Trophoblast cell (in vitro differentiated cells and primary cell): Measurements from ENCODE around the gene EXT2.

Experiments used
- DNase-seq, 2 donors: peaks; one replicate each; pipeline ENCODE4 v3.0.0-alpha.2; 2016
- H2AFZ ChIP-seq: 2 replicates; pipeline ENCODE4 v1.6.1; 2013; ENCODE audit warnings: low read length, moderate library complexity, mild to moderate bottlenecking; ENCODE audit not compliant: insufficient read depth, poor library complexity
- H2AK5ac ChIP-seq: 2 replicates; pipeline ENCODE4 v1.6.1; 2013; ENCODE audit warnings: mild to moderate bottlenecking, low read length
- H2BK120ac ChIP-seq: 2 replicates; pipeline ENCODE4 v1.6.1; 2013; ENCODE audit warnings: low read length, mild to moderate bottlenecking, moderate library complexity; ENCODE audit not compliant: insufficient read depth, poor library complexity
- H2BK12ac ChIP-seq: 2 replicates; pipeline ENCODE4 v1.6.1; 2013; ENCODE audit warnings: mild to moderate bottlenecking, low read length, moderate library complexity
- H2BK5ac ChIP-seq: 2 replicates; pipeline ENCODE4 v1.6.1; 2013; ENCODE audit warnings: low read length, low read depth, moderate library complexity, mild to moderate bottlenecking; ENCODE audit not compliant: poor library complexity
- H3K14ac ChIP-seq: 2 replicates; pipeline ENCODE4 v1.6.1; 2013; ENCODE audit warnings: mild to moderate bottlenecking, low read length
- H3K18ac ChIP-seq: 2 replicates; pipeline ENCODE4 v1.6.1; 2013; ENCODE audit warnings: mild to moderate bottlenecking, low read length
- H3K23ac ChIP-seq: 2 replicates; pipeline ENCODE4 v1.6.1; 2013; ENCODE audit warnings: low read length
- H3K27ac ChIP-seq: 2 replicates; pipeline ENCODE4 v1.5.1; 2013; ENCODE audit warnings: low read depth, mild to moderate bottlenecking, inconsistent platforms, low read length, moderate library complexity
- H3K27me3 ChIP-seq: 2 replicates; pipeline ENCODE4 v1.6.1; 2013; ENCODE audit warnings: inconsistent platforms, mild to moderate bottlenecking, low read length, moderate library complexity; ENCODE audit not compliant: insufficient read depth
- H3K36me3 ChIP-seq, 2 experiments: 1 replicate in 1 of 2; 2 replicates in 1 of 2; pipeline ENCODE4 v1.6.1; 2013; ENCODE audit warnings: low read length in 2 of 2, mild to moderate bottlenecking in 2 of 2, moderate library complexity in 1 of 2; ENCODE audit not compliant: insufficient read depth in 2 of 2, control insufficient read depth in 1 of 2
- H3K4ac ChIP-seq: 2 replicates; pipeline ENCODE4 v1.6.1; 2013; ENCODE audit warnings: low read depth, mild to moderate bottlenecking, low read length, moderate library complexity
- H3K4me1 ChIP-seq, 2 experiments: 1 replicate in 1 of 2; 2 replicates in 1 of 2; pipeline ENCODE4 v1.6.1; 2013; ENCODE audit warnings: low read length in 2 of 2, mild to moderate bottlenecking in 2 of 2, moderate library complexity in 1 of 2; ENCODE audit not compliant: insufficient read depth in 2 of 2, control insufficient read depth in 1 of 2
- H3K4me2 ChIP-seq: 2 replicates; pipeline ENCODE4 v1.6.1; 2013; ENCODE audit warnings: inconsistent platforms, mild to moderate bottlenecking, low read length, moderate library complexity
- H3K4me3 ChIP-seq: 2 replicates; pipeline ENCODE4 v1.5.1; 2013; ENCODE audit warnings: mild to moderate bottlenecking, low read depth, low read length, inconsistent platforms
- H3K79me1 ChIP-seq: one replicate; pipeline ENCODE4 v1.6.1; 2013; ENCODE audit warnings: low read length
- H3K79me2 ChIP-seq: 2 replicates; pipeline ENCODE4 v1.6.1; 2013; ENCODE audit warnings: low read length, mild to moderate bottlenecking; ENCODE audit not compliant: control insufficient read depth, insufficient read depth, poor library complexity
- H3K9ac ChIP-seq: 2 replicates; pipeline ENCODE4 v1.6.1; 2013; ENCODE audit warnings: mild to moderate bottlenecking, low read length
- H3K9me3 ChIP-seq: 2 replicates; pipeline ENCODE4 v1.6.1; 2013; ENCODE audit warnings: low read depth, mild to moderate bottlenecking, control low read depth, inconsistent platforms, low read length; ENCODE audit not compliant: insufficient read depth
- H4K12ac ChIP-seq: 2 replicates; pipeline ENCODE4 v1.6.1; 2013; ENCODE audit warnings: low read depth, mild to moderate bottlenecking, low read length, moderate library complexity
- H4K8ac ChIP-seq: 2 replicates; pipeline ENCODE4 v1.6.1; 2013; ENCODE audit warnings: low read depth, mild to moderate bottlenecking, low read length, moderate library complexity
- H4K91ac ChIP-seq: one replicate; pipeline ENCODE4 v1.6.1; 2013; ENCODE audit warnings: low read depth, mild to moderate bottlenecking, low read length, moderate library complexity
- WGBS: extraction: QIAGEN DNeasy Blood & Tissue Kit; methylation state at CpG from one replicate; pipeline ENCODE4 v1.1.7; 2013; ENCODE audit warnings: missing lambda C conversion rate; ENCODE audit not compliant: insufficient read length, insufficient coverage; ENCODE audit errors: extremely low coverage; 5-methylcytosine and 5-hydroxymethylcytosine counted together

EXT2 gene

DNA sequence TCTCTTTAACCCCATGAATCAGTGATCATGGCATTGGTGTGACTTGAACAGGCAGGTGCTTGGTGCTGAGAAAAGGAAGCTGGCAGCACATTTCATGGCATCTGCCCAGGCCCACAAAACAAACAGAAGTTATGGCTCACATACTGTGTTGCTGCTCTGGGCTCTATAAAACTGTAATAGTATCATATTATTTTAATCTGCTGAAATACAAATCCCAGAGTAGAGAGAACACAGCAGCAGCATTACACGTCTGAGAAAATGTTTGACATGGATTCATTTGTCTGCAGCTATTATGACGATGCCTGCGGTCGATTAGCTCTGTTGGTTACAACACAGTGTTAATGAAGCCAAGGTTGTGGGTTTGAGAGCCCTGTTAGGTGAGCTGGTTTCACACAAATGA is 133.6 kb downstream of the EXT2 start:
- no peak overlapping the region for H2AFZ ChIP-seq

DNA sequence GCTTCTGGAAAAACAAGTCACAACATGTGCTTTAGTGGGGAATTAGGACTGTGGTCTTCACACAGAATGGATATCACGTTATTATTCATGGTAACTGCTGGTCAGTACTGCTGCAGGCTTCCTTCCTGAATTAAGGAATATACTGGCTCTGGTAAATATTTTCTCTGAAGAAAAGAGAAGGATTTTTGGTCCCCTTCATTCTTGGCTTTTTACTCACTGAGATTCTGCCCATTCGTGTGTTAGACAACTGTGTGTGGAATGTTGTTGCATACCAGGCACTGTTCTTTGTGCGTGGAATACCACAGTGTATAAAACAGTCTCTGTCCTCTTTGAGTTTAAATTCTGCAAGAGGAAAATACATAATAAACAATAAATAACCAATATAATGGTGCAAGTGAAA is 134.1 kb downstream of the EXT2 start:
- H2AK5ac ChIP-seq, result no peak overlapping the region
- no peak overlapping the region for H3K14ac ChIP-seq
- no peak overlapping the region for H3K9ac ChIP-seq
- H3K23ac ChIP-seq, result no peak overlapping the region
- no peaks in the 10 kb centered on the region for H3K27me3 ChIP-seq
- no peak overlapping the region for H2BK5ac ChIP-seq
- no peak overlapping the region for H4K91ac ChIP-seq
- H3K36me3 ChIP-seq, result no peaks in the 10 kb centered on the region
- no peak for DNase-seq
- H4K12ac ChIP-seq, result no peak overlapping the region
- peak overlapping the region; percentile 57 for H3K18ac ChIP-seq
- H3K9me3 ChIP-seq, result no peaks in the 10 kb centered on the region
- H4K8ac ChIP-seq, result no peak overlapping the region
- no peak overlapping the region for H2BK120ac ChIP-seq
- WGBS, result no CpG with 5 or more reads among the region's 3 CpGs
- H3K4ac ChIP-seq, result no peak overlapping the region
- no peak overlapping the region for H3K27ac ChIP-seq
- peaks cover 2% of the 10 kb centered on the region for H3K79me2 ChIP-seq
- H3K79me1 ChIP-seq, result peaks cover 2% of the 10 kb centered on the region
- H3K4me2 ChIP-seq, result no peak overlapping the region
- peaks cover 4 to 7% of the 10 kb centered on the region in 2 experiments for H3K4me1 ChIP-seq
- H3K4me3 ChIP-seq, result no peak overlapping the region
- peak overlapping the region; percentile 50 for H2BK12ac ChIP-seq
- H2AFZ ChIP-seq, result no peak overlapping the region

More for the DNA sequence above, 133.6 kb downstream of the EXT2 start:
- Histone ChIP-seq H3K9me3 (no peaks in the 10 kb centered on the region), H4K8ac (no peak overlapping the region), H3K27ac (no peak overlapping the region), H4K12ac (no peak overlapping the region), H3K79me1 (peaks cover 2% of the 10 kb centered on the region), H2BK5ac (no peak overlapping the region), H3K36me3 (no peaks in the 10 kb centered on the region), H3K79me2 (peaks cover 2% of the 10 kb centered on the region), H3K18ac (no peak overlapping the region), H3K23ac (no peak overlapping the region), H3K27me3 (no peaks in the 10 kb centered on the region), H3K9ac (no peak overlapping the region), H2AK5ac (no peak overlapping the region), H3K4ac (no peak overlapping the region), H3K4me3 (no peak overlapping the region), H4K91ac (no peak overlapping the region), H2BK12ac (peak overlapping the region; percentile 50), H3K4me1 (peaks cover 4 to 7% of the 10 kb centered on the region in 2 experiments), H3K4me2 (no peak overlapping the region), H2BK120ac (no peak overlapping the region), H3K14ac (no peak overlapping the region)
- no CpG with 5 or more reads among the region's 4 CpGs for WGBS
- DNase-seq, result no peak

DNA sequence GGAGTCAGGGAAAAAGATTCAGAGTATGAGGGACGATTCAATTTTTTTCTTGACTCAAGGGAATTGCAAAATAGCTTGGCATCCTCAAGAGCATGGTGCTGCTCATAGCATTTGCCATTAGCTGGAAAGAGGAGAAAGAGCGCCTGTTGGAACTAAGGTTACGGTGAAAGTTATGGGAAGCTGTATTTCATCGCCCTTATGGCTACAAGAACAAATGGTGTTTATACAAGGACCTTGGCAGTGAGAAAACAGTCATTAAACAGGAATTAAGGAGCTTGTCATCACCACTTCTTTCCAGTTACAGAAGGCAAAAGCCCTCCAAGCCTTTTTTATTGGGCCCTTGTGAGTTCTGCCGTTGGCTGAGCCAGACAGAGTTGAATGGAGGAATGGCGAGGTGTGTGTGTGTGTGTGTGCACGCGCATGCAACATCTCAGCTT is 140.3 kb downstream of the EXT2 start:
- no peak overlapping the region for H3K18ac ChIP-seq
- H3K27me3 ChIP-seq, result no peaks in the 10 kb centered on the region
- no peak overlapping the region for H3K14ac ChIP-seq
- H3K4me2 ChIP-seq, result no peak overlapping the region
- H3K27ac ChIP-seq, result no peak overlapping the region
- H3K79me2 ChIP-seq, result no peaks in the 10 kb centered on the region
- H3K4me1 ChIP-seq, result no peaks in the 10 kb centered on the region
- H2AK5ac ChIP-seq, result no peak overlapping the region
- no peaks in the 10 kb centered on the region for H3K79me1 ChIP-seq
- H3K9ac ChIP-seq, result no peak overlapping the region
- H4K12ac ChIP-seq, result no peak overlapping the region
- H4K91ac ChIP-seq, result no peak overlapping the region
- WGBS, result no CpG with 5 or more reads among the region's 8 CpGs
- no peak overlapping the region for H2BK120ac ChIP-seq
- no peak overlapping the region for H2BK5ac ChIP-seq
- H2AFZ ChIP-seq, result no peak overlapping the region
- no peak overlapping the region for H3K4me3 ChIP-seq
- no peak overlapping the region for H3K23ac ChIP-seq
- H3K9me3 ChIP-seq, result no peaks in the 10 kb centered on the region
- no peak overlapping the region for H3K4ac ChIP-seq
- no peak overlapping the region for H2BK12ac ChIP-seq
- no peak overlapping the region for H4K8ac ChIP-seq
- H3K36me3 ChIP-seq, result peaks cover 0 to 4% of the 10 kb centered on the region in 2 experiments
- DNase-seq, result no peak

DNA sequence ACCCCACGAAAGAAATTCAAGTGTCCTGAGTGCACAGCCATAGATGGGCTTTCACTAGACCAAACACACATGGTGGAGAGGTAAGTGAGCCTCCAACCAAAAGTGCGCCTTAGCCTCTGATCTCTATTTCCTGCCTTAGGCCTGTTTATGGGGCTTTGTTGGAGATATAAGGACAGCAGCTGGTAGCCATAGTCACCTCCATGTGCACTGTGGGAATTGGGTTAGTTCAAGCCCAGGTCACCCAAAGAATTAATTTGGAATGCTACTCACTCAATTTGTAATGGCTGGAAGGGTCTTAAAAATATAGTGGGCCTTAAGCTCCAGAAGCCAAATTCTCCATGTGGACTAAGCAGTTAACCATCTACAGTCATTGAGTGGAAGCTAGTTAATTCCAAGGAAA is 140.8 kb downstream of the EXT2 start:
- no peak overlapping the region for H2BK5ac ChIP-seq
- no peak overlapping the region for H3K4me2 ChIP-seq

More for the DNA sequence above, 140.8 kb downstream of the EXT2 start:
- no peak overlapping the region for H2BK120ac ChIP-seq
- H4K12ac ChIP-seq, result no peak overlapping the region
- no peak overlapping the region for H3K4me3 ChIP-seq
- H3K79me1 ChIP-seq, result no peaks in the 10 kb centered on the region
- H3K9ac ChIP-seq, result no peak overlapping the region
- H2AK5ac ChIP-seq, result no peak overlapping the region
- no peak overlapping the region for H3K14ac ChIP-seq
- no peak overlapping the region for H3K23ac ChIP-seq
- no peak for DNase-seq
- no peaks in the 10 kb centered on the region for H3K4me1 ChIP-seq
- no peak overlapping the region for H3K4ac ChIP-seq
- no peaks in the 10 kb centered on the region for H3K79me2 ChIP-seq
- no peaks in the 10 kb centered on the region for H3K9me3 ChIP-seq
- no CpG with 5 or more reads among the region's 2 CpGs for WGBS
- no peak overlapping the region for H2BK12ac ChIP-seq
- no peak overlapping the region for H2AFZ ChIP-seq
- H3K18ac ChIP-seq, result no peak overlapping the region
- no peak overlapping the region for H4K8ac ChIP-seq
- peaks cover 0 to 4% of the 10 kb centered on the region in 2 experiments for H3K36me3 ChIP-seq
- H4K91ac ChIP-seq, result no peak overlapping the region
- no peak overlapping the region for H3K27ac ChIP-seq
- H3K27me3 ChIP-seq, result no peaks in the 10 kb centered on the region
